GM12878 (cell line): Measurements from ENCODE around the gene CMSS1. TPM values are rescaled to one million over a fixed set of nuclear protein-coding genes. Genes with fewer than 3 reads are reported as not detected.

ENCODE experiments used
- ATAC-seq: fragments of 200-7000 bp; cut with Tn5 transposase; 3 replicates; pipeline ENCODE4 v1.9.1; 2020; ENCODE audit warnings: mild to moderate bottlenecking, moderate library complexity
- BruUV-seq: library from RNA; stranded (reverse); fragments of 400-500 nt; replicated peaks from 2 replicates; lab custom pipeline; 2021; lab: Mats Ljungman, UMichigan
- CTCF ChIA-PET: fragments of 300-600 bp; sonication (Branson Sonifier 250); formaldehyde crosslinking; extraction: SDS; loops from one replicate; lab custom pipeline; 2021; ENCODE audit warnings: inconsistent platforms; lab: Yijun Ruan, JAX
- POLR2A ChIA-PET: fragments of 350-600 bp; formaldehyde crosslinking; extraction: SDS; loops from one replicate; lab custom pipeline; 2021; ENCODE audit warnings: inconsistent platforms; lab: Charles Lee
- RAD21 ChIA-PET: fragments of 300-600 bp; sonication (Branson Sonifier 250); formaldehyde crosslinking; loops from one replicate; lab custom pipeline; 2023; ENCODE audit warnings: antibody characterized with exemption; ENCODE audit not compliant: unreplicated experiment; lab: Charles Lee
- SMC1A ChIA-PET: fragments of 300-600 bp; sonication (Branson Sonifier 250); formaldehyde crosslinking; loops from one replicate; lab custom pipeline; 2023; ENCODE audit not compliant: unreplicated experiment, uncharacterized antibody; lab: Charles Lee
- DNase-seq: peaks from one replicate; pipeline ENCODE4 v3.0.0-alpha.2; 2011; ENCODE audit warnings: low read depth, low spot score
- FAIRE-seq: peaks from 3 replicates; lab custom pipeline; 2011; peaks lifted over from hg19 to GRCh38; lab: Jason Lieb, UNC
- H2AFZ ChIP-seq: 2 replicates; pipeline ENCODE4 v1.6.0; 2011; ENCODE audit warnings: low read depth, low read length, control low read depth; ENCODE audit not compliant: control insufficient read depth
- H3K27ac ChIP-seq: 2 replicates; pipeline ENCODE4 v1.5.1; 2011; ENCODE audit warnings: control low read depth; ENCODE audit not compliant: control insufficient read depth, insufficient read depth
- H3K27me3 ChIP-seq, 2 experiments: replicated peaks in 1 of 2; 2 replicates each; pipeline versions ENCODE4 v1.6.0 to v1.6.1; 2011; ENCODE audit warnings: low read length in 1 of 2; ENCODE audit not compliant: control insufficient read depth in 2 of 2, insufficient read depth in 2 of 2
- H3K36me3 ChIP-seq, 2 experiments: 2 replicates each; pipeline ENCODE4 v1.5.1; 2011; ENCODE audit warnings: low read length in 1 of 2; ENCODE audit not compliant: control insufficient read depth in 2 of 2, insufficient read depth in 2 of 2
- H3K4me1 ChIP-seq: 2 replicates; pipeline ENCODE4 v1.6.1; 2011; ENCODE audit warnings: mild to moderate bottlenecking, low read length, moderate library complexity, mixed read lengths; ENCODE audit not compliant: control insufficient read depth, insufficient read depth
- H3K4me2 ChIP-seq: 2 replicates; pipeline ENCODE4 v1.6.0; 2011; ENCODE audit warnings: control low read depth; ENCODE audit not compliant: control insufficient read depth, insufficient read depth
- H3K4me3 ChIP-seq: fragments of 200-600 bp; sonication (generic); 2 replicates; pipeline ENCODE4 v1.5.1; 2016
- H3K79me2 ChIP-seq: 2 replicates; pipeline ENCODE4 v1.6.0; 2011; ENCODE audit warnings: low read length; ENCODE audit not compliant: control insufficient read depth, insufficient read depth
- H3K9ac ChIP-seq: 2 replicates; pipeline ENCODE4 v1.8.0; 2011; ENCODE audit warnings: low read length, control low read depth, mixed read lengths; ENCODE audit not compliant: control insufficient read depth, insufficient read depth
- H3K9me3 ChIP-seq: replicated peaks from 3 replicates; pipeline ENCODE4 v1.5.1; 2011; ENCODE audit warnings: mild to moderate bottlenecking, low read length; ENCODE audit not compliant: control insufficient read depth, insufficient read depth
- H4K20me1 ChIP-seq: 2 replicates; pipeline ENCODE4 v1.6.0; 2011; ENCODE audit not compliant: control insufficient read depth, insufficient read depth
- CBFB ChIP-seq: IDR thresholded peaks from 2 replicates; pipeline ENCODE4 v1.6.1; 2016; ENCODE audit warnings: antibody characterized with exemption, low read depth
- CUX1 ChIP-seq: IDR thresholded peaks from 2 replicates; pipeline ENCODE4 v1.6.1; 2012; ENCODE audit warnings: improper control_type of control experiment, low read depth, low read length; ENCODE audit not compliant: insufficient replicate concordance
- KAT2A ChIP-seq: conservative IDR thresholded peaks from 2 replicates; pipeline ENCODE4 v1.6.1; 2011; ENCODE audit warnings: low read depth, low read length; ENCODE audit not compliant: control insufficient read depth
- SPI1 ChIP-seq: IDR thresholded peaks from 2 replicates; pipeline ENCODE4 v1.6.1; 2011; ENCODE audit warnings: low read depth, mild to moderate bottlenecking, low read length, moderate library complexity, borderline replicate concordance; ENCODE audit not compliant: insufficient read depth
- SRF ChIP-seq, 2 experiments: IDR thresholded peaks; 2 replicates each; pipeline ENCODE4 v1.6.1; 2011; ENCODE audit warnings: low read depth in 2 of 2, low read length in 2 of 2, mild to moderate bottlenecking in 1 of 2, moderate library complexity in 1 of 2
- WGBS: methylation state at CpG from one replicate; pipeline ENCODE4 v1.1.6; 2016; ENCODE audit warnings: low lambda C conversion rate; ENCODE audit not compliant: insufficient replicate concordance, insufficient coverage; ENCODE audit errors: missing lambda C conversion rate; 5-methylcytosine and 5-hydroxymethylcytosine counted together
- in situ Hi-C: fragments of 300-500 bp; cut with MboI; formaldehyde crosslinking; loops from 9 replicates; pipeline ENCODE4 v1.14.3; 2018; ENCODE audit warnings: mixed read lengths
- intact Hi-C: fragments of 100-400 bp; cut with micrococcal nuclease; formaldehyde crosslinking; loops from one replicate; pipeline ENCODE4 v1.14.2; 2022; ENCODE audit not compliant: unreplicated experiment
- polyA plus RNA-seq, 11 experiments: library from polyadenylated mRNA; depleted of rRNA in 4 of 11; unstranded in 6 of 11; stranded (reverse) in 5 of 11; fragments of >200 nt; fragmentation: Nextera tagmentation in 4 of 11; fragmentation: Illumina TruSeq in 1 of 11; extraction: Ambion mirVana in 4 of 11; extraction: Trizol in 1 of 11; gene quantifications; 1 replicate in 1 of 11; 2 replicates in 10 of 11; pipeline versions ENCODE4 v1.2.1 to v1.2.3, GENCODE V29; 2011 to 2016; ENCODE audit warnings: inconsistent platforms in 2 of 11, missing spikeins in 2 of 11, low read depth in 1 of 11
- total RNA-seq, 4 experiments: library from RNA; depleted of rRNA in 3 of 4; stranded (reverse); fragments of >200 nt in 3 of 4; fragmentation: Illumina TruSeq in 1 of 4; extraction: Trizol in 1 of 4; gene quantifications; 2 replicates each; pipeline versions ENCODE4 v1.2.1 to v1.2.3, GENCODE V29; 2013 to 2021
- TF ChIP-seq, protein P1 (sequence below): fragments of 450-650 bp; IDR thresholded peaks from 2 replicates; pipeline ENCODE4 v1.6.1; 2017; ENCODE audit warnings: antibody characterized with exemption, mild to moderate bottlenecking, moderate library complexity

Gene CMSS1
- total and polyA plus RNA-seq, 10 of the 15 experiments (the other 5 are each of a cell fraction or from before 2014, with no cell fraction given) = 31.0 to 118 (median 70.1) TPM

GRCh38 chr3:100043271-100043670 lies 225.6 kb downstream of the CMSS1 start:
- no peak overlapping the region for H3K4me2 ChIP-seq
- SMC1A ChIA-PET = interaction anchor here (0.6 to 2.8 kb wide), 10 partner anchors 10 to 211 kb away, joined by 3 to 15 read pairs (median 8); no protein-coding TSS in a partner anchor

More at GRCh38 chr3:100043271-100043670, 225.6 kb downstream of the CMSS1 start:
- H3K4me3 ChIP-seq = no peak overlapping the region
- H2AFZ ChIP-seq = no peak overlapping the region
- TF ChIP-seq, protein P1, sequence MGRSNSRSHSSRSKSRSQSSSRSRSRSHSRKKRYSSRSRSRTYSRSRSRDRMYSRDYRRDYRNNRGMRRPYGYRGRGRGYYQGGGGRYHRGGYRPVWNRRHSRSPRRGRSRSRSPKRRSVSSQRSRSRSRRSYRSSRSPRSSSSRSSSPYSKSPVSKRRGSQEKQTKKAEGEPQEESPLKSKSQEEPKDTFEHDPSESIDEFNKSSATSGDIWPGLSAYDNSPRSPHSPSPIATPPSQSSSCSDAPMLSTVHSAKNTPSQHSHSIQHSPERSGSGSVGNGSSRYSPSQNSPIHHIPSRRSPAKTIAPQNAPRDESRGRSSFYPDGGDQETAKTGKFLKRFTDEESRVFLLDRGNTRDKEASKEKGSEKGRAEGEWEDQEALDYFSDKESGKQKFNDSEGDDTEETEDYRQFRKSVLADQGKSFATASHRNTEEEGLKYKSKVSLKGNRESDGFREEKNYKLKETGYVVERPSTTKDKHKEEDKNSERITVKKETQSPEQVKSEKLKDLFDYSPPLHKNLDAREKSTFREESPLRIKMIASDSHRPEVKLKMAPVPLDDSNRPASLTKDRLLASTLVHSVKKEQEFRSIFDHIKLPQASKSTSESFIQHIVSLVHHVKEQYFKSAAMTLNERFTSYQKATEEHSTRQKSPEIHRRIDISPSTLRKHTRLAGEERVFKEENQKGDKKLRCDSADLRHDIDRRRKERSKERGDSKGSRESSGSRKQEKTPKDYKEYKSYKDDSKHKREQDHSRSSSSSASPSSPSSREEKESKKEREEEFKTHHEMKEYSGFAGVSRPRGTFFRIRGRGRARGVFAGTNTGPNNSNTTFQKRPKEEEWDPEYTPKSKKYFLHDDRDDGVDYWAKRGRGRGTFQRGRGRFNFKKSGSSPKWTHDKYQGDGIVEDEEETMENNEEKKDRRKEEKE = no peak
- TF ChIP-seq SRF (IDR thresholded peaks at IDR 0.05; ENCODE audit: low read depth in 2 of 2, low read length in 2 of 2) (no peak), KAT2A (no peak), SPI1 (no peak), CBFB (no peak), CUX1 (no peak)
- DNase-seq (no peak), ATAC-seq (no peak), FAIRE-seq (no peak)
- no peaks in the 10 kb centered on the region for H3K79me2 ChIP-seq
- no peaks in the 10 kb centered on the region for H4K20me1 ChIP-seq
- peaks cover 35% of the 10 kb centered on the region for H3K4me1 ChIP-seq
- no peak overlapping the region for H3K27ac ChIP-seq
- WGBS = 94% methylated on average over 1 of the region's 1 CpG
- in situ Hi-C loops (no loop called here), intact Hi-C loops (no loop called here)
- no peak overlapping the region for H3K9ac ChIP-seq
- BruUV-seq = no TSS peak
- ChIA-PET POLR2A (interaction anchor here (1.0 kb wide), 1 partner anchor 14 kb away, joined by 4 read pairs; no protein-coding TSS in a partner anchor), CTCF (interaction anchor here (0.6 to 2.6 kb wide), 4 partner anchors 12 to 211 kb away, joined by 4 to 7 read pairs (median 6); no protein-coding TSS in a partner anchor), RAD21 (interaction anchor here (1.3 to 1.5 kb wide), 3 partner anchors 14 to 213 kb away, joined by 3 to 5 read pairs (median 4); no protein-coding TSS in a partner anchor)
- H3K9me3 ChIP-seq = no peaks in the 10 kb centered on the region
- no peaks in the 10 kb centered on the region for H3K36me3 ChIP-seq
- no peaks in the 10 kb centered on the region for H3K27me3 ChIP-seq
